Liver (tissue), 9 donors: ENCODE results near the gene PANK1. TPM values are rescaled to one million over a fixed set of nuclear protein-coding genes. Genes with fewer than 3 reads are reported as not detected.

Source experiments
- DNase-seq: peaks from one replicate; pipeline ENCODE4 v3.0.0-alpha.2; 2017; ENCODE audit warnings: low spot score
- H3K27ac ChIP-seq, 2 donors: one replicate each; pipeline ENCODE4 v1.7.0; 2013; ENCODE audit warnings: inconsistent platforms in 2 of 2, low read length in 2 of 2, control low read depth in 1 of 2, low read depth in 1 of 2, mild to moderate bottlenecking in 1 of 2
- H3K27me3 ChIP-seq, 4 donors: one replicate each; pipeline versions ENCODE4 v1.6.1 to v1.7.0; 2013; ENCODE audit warnings: low read length in 3 of 4, inconsistent platforms in 1 of 4, mild to moderate bottlenecking in 1 of 4, moderate library complexity in 1 of 4; ENCODE audit not compliant: control insufficient read depth in 4 of 4, insufficient read depth in 4 of 4
- H3K36me3 ChIP-seq, 4 donors: one replicate each; pipeline versions ENCODE4 v1.6.1 to v1.7.0; 2013; ENCODE audit warnings: low read length in 3 of 4, mild to moderate bottlenecking in 3 of 4, low read depth in 1 of 4, moderate library complexity in 1 of 4; ENCODE audit not compliant: control insufficient read depth in 4 of 4, insufficient read depth in 3 of 4
- H3K4me1 ChIP-seq, 4 donors: one replicate each; pipeline versions ENCODE4 v1.6.1 to v1.7.0; 2013; ENCODE audit warnings: low read length in 3 of 4, mild to moderate bottlenecking in 3 of 4, moderate library complexity in 1 of 4; ENCODE audit not compliant: control insufficient read depth in 4 of 4, insufficient read depth in 4 of 4
- H3K4me3 ChIP-seq, 3 donors: one replicate each; pipeline versions ENCODE4 v1.6.1 to v1.7.0; 2013; ENCODE audit warnings: low read length in 3 of 3, control low read depth in 1 of 3, low read depth in 1 of 3, mild to moderate bottlenecking in 1 of 3
- H3K9ac ChIP-seq, 2 donors: one replicate each; pipeline ENCODE4 v1.7.0; 2013; ENCODE audit warnings: low read length in 2 of 2, mild to moderate bottlenecking in 2 of 2, moderate library complexity in 2 of 2, control low read depth in 1 of 2, low read depth in 1 of 2
- H3K9me3 ChIP-seq, 4 donors: one replicate each; pipeline versions ENCODE4 v1.6.1 to v1.7.0; 2013; ENCODE audit warnings: low read length in 3 of 4; ENCODE audit not compliant: control insufficient read depth in 4 of 4
- CTCF ChIP-seq: fragments of 150-350 bp; IDR thresholded peaks from 2 replicates; pipeline ENCODE4 v1.5.1; 2017; ENCODE audit warnings: improper control_type of control experiment, low read depth, low read length; ENCODE audit not compliant: missing input control
- EGR1 ChIP-seq, 2 donors: IDR thresholded peaks; 2 replicates each; pipeline ENCODE4 v1.6.1; 2016 to 2018; ENCODE audit warnings: antibody characterized with exemption in 2 of 2, low read depth in 2 of 2
- FOXA1 ChIP-seq: IDR thresholded peaks from 2 replicates; pipeline ENCODE4 v1.6.1; 2016; ENCODE audit warnings: antibody characterized with exemption
- FOXA2 ChIP-seq: IDR thresholded peaks from 2 replicates; pipeline ENCODE4 v1.6.1; 2016; ENCODE audit warnings: antibody characterized with exemption
- GABPA ChIP-seq, 2 donors: IDR thresholded peaks in 1 of 2; conservative IDR thresholded peaks in 1 of 2; 2 replicates each; pipeline ENCODE4 v1.6.1; 2016; ENCODE audit warnings: antibody characterized with exemption in 2 of 2, mild to moderate bottlenecking in 1 of 2, moderate library complexity in 1 of 2
- HNF4A ChIP-seq, 2 donors: conservative IDR thresholded peaks; 2 replicates each; pipeline ENCODE4 v1.6.1; 2016; ENCODE audit warnings: antibody characterized with exemption in 2 of 2, mild to moderate bottlenecking in 2 of 2
- HNF4G ChIP-seq: IDR thresholded peaks from 2 replicates; pipeline ENCODE4 v1.6.1; 2016; ENCODE audit warnings: antibody characterized with exemption
- JUND ChIP-seq, 2 donors: IDR thresholded peaks; 2 replicates each; pipeline ENCODE4 v1.6.1; 2016; ENCODE audit warnings: antibody characterized with exemption in 2 of 2
- MAX ChIP-seq: IDR thresholded peaks from 2 replicates; pipeline ENCODE4 v1.6.1; 2016; ENCODE audit warnings: antibody characterized with exemption
- NR2F2 ChIP-seq: IDR thresholded peaks from 2 replicates; pipeline ENCODE4 v1.6.1; 2016; ENCODE audit warnings: antibody characterized with exemption
- RAD21 ChIP-seq, 2 donors: IDR thresholded peaks; 2 replicates each; pipeline ENCODE4 v1.6.1; 2016; ENCODE audit warnings: antibody characterized with exemption in 2 of 2, mild to moderate bottlenecking in 2 of 2
- REST ChIP-seq: IDR thresholded peaks from 2 replicates; pipeline ENCODE4 v1.6.1; 2016; ENCODE audit warnings: antibody characterized with exemption, mild to moderate bottlenecking
- RXRA ChIP-seq, 2 donors: IDR thresholded peaks; 2 replicates each; pipeline ENCODE4 v1.6.1; 2017 to 2018; ENCODE audit warnings: antibody characterized with exemption in 2 of 2, mild to moderate bottlenecking in 1 of 2
- SP1 ChIP-seq: IDR thresholded peaks from 2 replicates; pipeline ENCODE4 v1.6.1; 2018; ENCODE audit warnings: antibody characterized with exemption, mild to moderate bottlenecking
- TAF1 ChIP-seq: conservative IDR thresholded peaks from 2 replicates; pipeline ENCODE4 v1.6.1; 2016; ENCODE audit warnings: antibody characterized with exemption, mild to moderate bottlenecking
- YY1 ChIP-seq: IDR thresholded peaks from 2 replicates; pipeline ENCODE4 v1.6.1; 2016; ENCODE audit warnings: antibody characterized with exemption, mild to moderate bottlenecking
- WGBS: extraction: QIAGEN DNeasy Blood & Tissue Kit; methylation state at CpG from one replicate; pipeline ENCODE4 v1.1.7; 2013; 5-methylcytosine and 5-hydroxymethylcytosine counted together
- polyA plus RNA-seq, 2 donors: library from polyadenylated mRNA; stranded (reverse) in 1 of 2; unstranded in 1 of 2; fragments of 200-250 nt in 1 of 2; fragments of >200 nt in 1 of 2; fragmentation: Nextera tagmentation in 1 of 2; extraction: Ambion mirVana in 1 of 2; gene quantifications; one replicate each; pipeline versions ENCODE4 v1.2.1 to v1.2.3, GENCODE V29; 2013 to 2015
- total RNA-seq, 2 donors: library from RNA; depleted of rRNA; stranded (reverse); fragments of >200 nt; gene quantifications; one replicate each; pipeline ENCODE4 v1.2.3, GENCODE V29; 2014
- TF ChIP-seq, protein P1 (sequence below): IDR thresholded peaks from 2 replicates; pipeline ENCODE4 v1.6.1; 2016; ENCODE audit warnings: antibody characterized with exemption
- TF ChIP-seq, protein P2 (sequence below): IDR thresholded peaks from 2 replicates; pipeline ENCODE4 v1.6.1; 2016; ENCODE audit warnings: antibody characterized with exemption
- donor health status: healthy.
- donor health status: healthy.
- donor health status: healthy.
- donor health status: healthy.
- donor health status: healthy.

Gene PANK1
- total and polyA plus RNA-seq, 4 donors = 30.0 to 105 (median 44.7) TPM

DNA sequence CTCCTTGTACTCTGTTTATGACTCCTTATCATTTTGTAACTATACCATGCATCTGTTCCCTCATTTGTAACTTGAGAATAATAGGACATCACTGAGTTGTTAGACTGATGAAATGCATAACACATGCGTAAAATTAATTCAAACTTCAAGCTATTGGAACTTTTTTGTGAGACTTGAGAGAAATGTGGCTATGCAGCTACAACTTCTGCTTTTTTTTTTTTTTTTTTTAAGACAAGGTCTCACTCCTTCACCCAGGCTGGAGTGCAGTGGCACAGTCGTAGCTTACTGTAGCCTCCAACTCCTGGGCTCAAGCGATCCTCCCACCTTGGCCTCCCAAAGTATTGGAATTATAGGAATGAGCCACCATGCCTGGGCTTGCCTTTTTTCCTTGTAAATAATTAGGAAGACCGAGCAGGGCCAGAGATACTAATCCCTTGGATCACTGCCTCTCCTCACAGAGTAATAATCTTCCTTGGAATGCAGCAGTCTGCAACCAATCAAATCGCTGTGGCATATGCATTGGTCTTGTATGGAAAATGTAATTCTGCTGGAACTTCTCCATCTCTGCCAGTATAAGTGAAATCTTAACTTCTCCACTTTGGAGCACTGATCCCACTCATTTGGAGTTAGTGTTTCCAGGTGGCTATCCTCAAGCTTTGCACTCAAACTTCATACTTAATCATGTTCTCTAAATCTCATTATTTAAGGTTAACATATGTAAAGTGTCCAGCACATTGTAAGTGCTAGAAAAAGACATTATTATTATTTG, 2.0 kb upstream of the PANK1 start:
- no peaks in the 10 kb centered on the region for H3K27me3 ChIP-seq
- no peaks in the 10 kb centered on the region for H3K36me3 ChIP-seq
- H3K9ac ChIP-seq = no peak overlapping the region
- no peak for DNase-seq
- H3K4me1 ChIP-seq = peaks cover 0 to 28% (median 12%) of the 10 kb centered on the region in 4 donors
- H3K9me3 ChIP-seq = no peaks in the 10 kb centered on the region
- no peak overlapping the region for H3K4me3 ChIP-seq
- TF ChIP-seq RAD21 (IDR thresholded peaks at IDR 0.05) (no peak), CTCF (no peak), TAF1 (no peak), SP1 (no peak), NR2F2 (no peak), HNF4G (no peak), EGR1 (IDR thresholded peaks at IDR 0.05; ENCODE audit: low read depth in 2 of 2) (no peak), REST (no peak), FOXA1 (no peak), MAX (no peak), RXRA (IDR thresholded peaks at IDR 0.05) (no peak), GABPA (IDR thresholded peaks at IDR 0.05 in 1 of 2, conservative IDR thresholded peaks at IDR 0.05 in 1 of 2) (no peak), HNF4A (conservative IDR thresholded peaks at IDR 0.05) (no peak), JUND (IDR thresholded peaks at IDR 0.05) (no peak), FOXA2 (no peak), YY1 (no peak)
- TF ChIP-seq, protein P1, sequence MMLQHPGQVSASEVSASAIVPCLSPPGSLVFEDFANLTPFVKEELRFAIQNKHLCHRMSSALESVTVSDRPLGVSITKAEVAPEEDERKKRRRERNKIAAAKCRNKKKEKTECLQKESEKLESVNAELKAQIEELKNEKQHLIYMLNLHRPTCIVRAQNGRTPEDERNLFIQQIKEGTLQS = no peak
- TF ChIP-seq, protein P2, sequence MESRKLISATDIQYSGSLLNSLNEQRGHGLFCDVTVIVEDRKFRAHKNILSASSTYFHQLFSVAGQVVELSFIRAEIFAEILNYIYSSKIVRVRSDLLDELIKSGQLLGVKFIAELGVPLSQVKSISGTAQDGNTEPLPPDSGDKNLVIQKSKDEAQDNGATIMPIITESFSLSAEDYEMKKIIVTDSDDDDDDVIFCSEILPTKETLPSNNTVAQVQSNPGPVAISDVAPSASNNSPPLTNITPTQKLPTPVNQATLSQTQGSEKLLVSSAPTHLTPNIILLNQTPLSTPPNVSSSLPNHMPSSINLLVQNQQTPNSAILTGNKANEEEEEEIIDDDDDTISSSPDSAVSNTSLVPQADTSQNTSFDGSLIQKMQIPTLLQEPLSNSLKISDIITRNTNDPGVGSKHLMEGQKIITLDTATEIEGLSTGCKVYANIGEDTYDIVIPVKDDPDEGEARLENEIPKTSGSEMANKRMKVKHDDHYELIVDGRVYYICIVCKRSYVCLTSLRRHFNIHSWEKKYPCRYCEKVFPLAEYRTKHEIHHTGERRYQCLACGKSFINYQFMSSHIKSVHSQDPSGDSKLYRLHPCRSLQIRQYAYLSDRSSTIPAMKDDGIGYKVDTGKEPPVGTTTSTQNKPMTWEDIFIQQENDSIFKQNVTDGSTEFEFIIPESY = no peak
- 91% methylated on average over 5 of the region's 5 CpGs for WGBS
- no peak overlapping the region for H3K27ac ChIP-seq
